HG03521 (cell line): ENCODE results near the gene ETNK1.
"Not testable (repeated sequence)": the region's sequence is repeated elsewhere in the genome, so short reads cannot be mapped to it uniquely, and the experiment has no call there.

Source experiments
- ATAC-seq: cut with Tn5 transposase; IDR thresholded peaks from one replicate; pipeline ENCODE4 v1.9.1; 2021; ENCODE audit warnings: mild to moderate bottlenecking, moderate library complexity; ENCODE audit not compliant: unreplicated experiment

ETNK1 gene

GRCh38 chr12:22624870-22625761 is at the start of gene ETNK1:
TSS of gene ETNK1 (plus strand) at chr12:22625171. CDS start at chr12:22625431, 260 bp downstream.
- ATAC-seq = peak; percentile 99

GRCh38 chr12:22576065-22576464 is 48.9 kb upstream of the ETNK1 start:
- no peak for ATAC-seq

- ATAC-seq = no peak
Measured at GRCh38 chr12:22576473-22576872, 48.5 kb upstream of the ETNK1 start.

- no peak for ATAC-seq
Measured at GRCh38 chr12:22577667-22578066, 47.3 kb upstream of the ETNK1 start.

GRCh38 chr12:22578328-22578727 is 46.6 kb upstream of the ETNK1 start:
- ATAC-seq = no peak

GRCh38 chr12:22588817-22589216 is 36.2 kb upstream of the ETNK1 start:
- no peak for ATAC-seq

GRCh38 chr12:22593864-22594263 is 31.1 kb upstream of the ETNK1 start:
- ATAC-seq = no peak

GRCh38 chr12:22597539-22597938 is 27.4 kb upstream of the ETNK1 start:
- ATAC-seq = not testable (repeated sequence)

- ATAC-seq = no peak
Measured at GRCh38 chr12:22598141-22598762, 26.7 kb upstream of the ETNK1 start.

- no peak for ATAC-seq
Measured at GRCh38 chr12:22598763-22599161, 26.2 kb upstream of the ETNK1 start.

- ATAC-seq = no peak
Measured at GRCh38 chr12:22600181-22600580, 24.8 kb upstream of the ETNK1 start.

- ATAC-seq = no peak
Measured at GRCh38 chr12:22609501-22609900, 15.5 kb upstream of the ETNK1 start.

- ATAC-seq = no peak
Measured at GRCh38 chr12:22610131-22610530, 14.8 kb upstream of the ETNK1 start.

- not testable (repeated sequence) for ATAC-seq
Measured at GRCh38 chr12:22612822-22613221, 12.1 kb upstream of the ETNK1 start.

GRCh38 chr12:22615963-22616501 is 8.9 kb upstream of the ETNK1 start:
- ATAC-seq = no peak

GRCh38 chr12:22617630-22618029 is 7.3 kb upstream of the ETNK1 start:
- ATAC-seq = no peak

- no peak for ATAC-seq
Measured at GRCh38 chr12:22624548-22624869, 462 bp upstream of the ETNK1 start.

GRCh38 chr12:22625762-22626294 is 857 bp downstream of the ETNK1 start:
- no peak for ATAC-seq

GRCh38 chr12:22626406-22626805 is 1.4 kb downstream of the ETNK1 start:
- peak; percentile 29 for ATAC-seq

- no peak for ATAC-seq
Measured at GRCh38 chr12:22627371-22627770, 2.4 kb downstream of the ETNK1 start.

GRCh38 chr12:22628228-22628627 is 3.3 kb downstream of the ETNK1 start:
- no peak for ATAC-seq
